HG02840 (cell line): ENCODE measurements around the gene TROAP.
"Not testable (repeated sequence)": the region's sequence is repeated elsewhere in the genome, so short reads cannot be mapped to it uniquely, and the experiment has no call there.

Experiments
- ATAC-seq: cut with Tn5 transposase; IDR thresholded peaks from one replicate; pipeline ENCODE4 v1.9.1; 2021; ENCODE audit warnings: mild to moderate bottlenecking, moderate library complexity, moderate number of reproducible peaks; ENCODE audit not compliant: unreplicated experiment, low FRiP score

TROAP gene

GRCh38 chr12:49294086-49294803 lies 28.8 kb upstream of the TROAP start:
- no peak for ATAC-seq

- no peak for ATAC-seq
These were observed 28.3 kb upstream of the TROAP start for GRCh38 chr12:49294804-49295081.

GRCh38 chr12:49295082-49295936 lies 27.7 kb upstream of the TROAP start, which contains the start of gene PRPH:
Gene PRPH, plus strand, starts transcription at chr12:49295147. Its CDS starts 54 bp downstream, at chr12:49295201.
- ATAC-seq, result no peak

- no peak for ATAC-seq
These were observed 26.8 kb upstream of the TROAP start for GRCh38 chr12:49296034-49296835.

GRCh38 chr12:49296836-49297694 lies 26.0 kb upstream of the TROAP start:
- no peak for ATAC-seq

- no peak for ATAC-seq
These were observed 25.4 kb upstream of the TROAP start for GRCh38 chr12:49297695-49298060.

GRCh38 chr12:49298160-49298559 lies 24.9 kb upstream of the TROAP start:
- ATAC-seq, result no peak

- ATAC-seq, result no peak
These were observed 21.3 kb upstream of the TROAP start for GRCh38 chr12:49301760-49302159.

GRCh38 chr12:49304161-49304560 lies 18.9 kb upstream of the TROAP start:
- no peak for ATAC-seq

GRCh38 chr12:49305762-49306510 lies 17.1 kb upstream of the TROAP start:
- no peak for ATAC-seq

GRCh38 chr12:49309386-49309785 lies 13.7 kb upstream of the TROAP start:
- ATAC-seq, result no peak

- not testable (repeated sequence) for ATAC-seq
These were observed 12.5 kb upstream of the TROAP start for GRCh38 chr12:49310451-49311000.

- no peak for ATAC-seq
These were observed 8.2 kb upstream of the TROAP start for GRCh38 chr12:49314811-49315210.

- not testable (repeated sequence) for ATAC-seq
These were observed 5.9 kb upstream of the TROAP start for GRCh38 chr12:49317118-49317517.

- not testable (repeated sequence) for ATAC-seq
These were observed 2.5 kb upstream of the TROAP start for GRCh38 chr12:49320411-49321103.

- no peak for ATAC-seq
These were observed 718 bp upstream of the TROAP start for GRCh38 chr12:49322367-49322707.

GRCh38 chr12:49323524-49324097 lies 556 bp downstream of the TROAP start:
- no peak for ATAC-seq

- no peak for ATAC-seq
These were observed 2.6 kb downstream of the TROAP start for GRCh38 chr12:49325606-49326005.
